ENCODE data around the gene OXLD1.

DNA sequence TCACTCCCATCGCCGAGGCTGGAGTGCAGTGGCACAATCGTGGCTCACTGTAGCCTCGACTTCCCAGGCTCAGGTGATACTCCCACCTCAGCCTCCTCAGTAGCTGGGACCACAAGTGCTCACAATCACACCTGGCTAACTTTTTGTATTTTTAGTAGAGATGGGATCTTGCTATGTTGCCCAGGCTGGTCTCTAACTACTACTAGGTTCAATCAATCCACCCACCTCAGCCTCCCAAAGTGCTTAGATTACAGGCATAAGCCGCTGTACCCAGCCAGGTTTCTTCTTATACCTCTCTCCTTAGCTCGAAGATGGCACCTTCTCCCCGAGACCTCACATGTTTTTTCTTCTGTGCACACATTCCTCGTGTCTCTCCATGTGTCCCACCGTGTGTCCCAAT, 26.4 kb downstream of the OXLD1 start:
- no peak for TF ChIP-seq EZH2 (IDR thresholded peaks at IDR 0.05; ENCODE audit: borderline replicate concordance, insufficient read depth, low read depth, low read length, poor library complexity, severe bottlenecking)
- TF ChIP-seq, protein P1, sequence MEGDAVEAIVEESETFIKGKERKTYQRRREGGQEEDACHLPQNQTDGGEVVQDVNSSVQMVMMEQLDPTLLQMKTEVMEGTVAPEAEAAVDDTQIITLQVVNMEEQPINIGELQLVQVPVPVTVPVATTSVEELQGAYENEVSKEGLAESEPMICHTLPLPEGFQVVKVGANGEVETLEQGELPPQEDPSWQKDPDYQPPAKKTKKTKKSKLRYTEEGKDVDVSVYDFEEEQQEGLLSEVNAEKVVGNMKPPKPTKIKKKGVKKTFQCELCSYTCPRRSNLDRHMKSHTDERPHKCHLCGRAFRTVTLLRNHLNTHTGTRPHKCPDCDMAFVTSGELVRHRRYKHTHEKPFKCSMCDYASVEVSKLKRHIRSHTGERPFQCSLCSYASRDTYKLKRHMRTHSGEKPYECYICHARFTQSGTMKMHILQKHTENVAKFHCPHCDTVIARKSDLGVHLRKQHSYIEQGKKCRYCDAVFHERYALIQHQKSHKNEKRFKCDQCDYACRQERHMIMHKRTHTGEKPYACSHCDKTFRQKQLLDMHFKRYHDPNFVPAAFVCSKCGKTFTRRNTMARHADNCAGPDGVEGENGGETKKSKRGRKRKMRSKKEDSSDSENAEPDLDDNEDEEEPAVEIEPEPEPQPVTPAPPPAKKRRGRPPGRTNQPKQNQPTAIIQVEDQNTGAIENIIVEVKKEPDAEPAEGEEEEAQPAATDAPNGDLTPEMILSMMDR (IDR thresholded peaks at IDR 0.05): no peak

All from B cell (primary cell).